SU-DHL-6 (cell line): ENCODE measurements around the gene LMX1A.

Source experiments
- H2AFZ ChIP-seq: fragments of 200-600 bp; sonication (generic); 2 replicates; pipeline ENCODE4 v1.6.1; 2014; ENCODE audit warnings: low read depth, mild to moderate bottlenecking, moderate library complexity, mixed read lengths, antibody characterized with exemption, low read length; ENCODE audit not compliant: severe bottlenecking
- H3F3A ChIP-seq: fragments of 200-600 bp; shearing (Covaris generic); 2 replicates; pipeline ENCODE4 v1.6.0; 2016; ENCODE audit warnings: antibody characterized with exemption, mild to moderate bottlenecking; ENCODE audit not compliant: insufficient read depth
- H3K27ac ChIP-seq: fragments of 200-600 bp; sonication (generic); 2 replicates; pipeline ENCODE4 v1.5.1; 2016; ENCODE audit warnings: low read depth, mild to moderate bottlenecking, low read length, moderate library complexity, mixed read lengths
- H3K27me3 ChIP-seq: fragments of 200-600 bp; sonication (generic), shearing (Covaris generic); 2 replicates; pipeline ENCODE4 v1.6.0; 2014; ENCODE audit warnings: mild to moderate bottlenecking, low read length
- H3K36me3 ChIP-seq: fragments of 200-600 bp; sonication (generic); 2 replicates; pipeline ENCODE4 v1.6.1; 2014; ENCODE audit warnings: mild to moderate bottlenecking, low read length, mixed read lengths
- H3K4me2 ChIP-seq: fragments of 300-600, 200-600 bp; shearing (Covaris generic), sonication (generic); 2 replicates; pipeline ENCODE4 v1.6.0; 2014; ENCODE audit warnings: low read length, low read depth, mild to moderate bottlenecking; ENCODE audit not compliant: poor library complexity, severe bottlenecking
- H3K4me3 ChIP-seq: fragments of 200-600 bp; sonication (generic); 2 replicates; pipeline ENCODE4 v1.5.1; 2014; ENCODE audit warnings: antibody characterized with exemption, low read length, mild to moderate bottlenecking, mixed read lengths; ENCODE audit not compliant: insufficient read depth, poor library complexity, severe bottlenecking
- H3K79me2 ChIP-seq: fragments of 200-600 bp; sonication (generic); 2 replicates; pipeline ENCODE4 v1.6.1; 2014; ENCODE audit warnings: mild to moderate bottlenecking, low read length, moderate library complexity; ENCODE audit not compliant: insufficient read depth
- H3K9ac ChIP-seq: fragments of 200-600 bp; sonication (generic); 2 replicates; pipeline ENCODE4 v1.7.0; 2014; ENCODE audit warnings: mild to moderate bottlenecking, low read length
- H3K9me2 ChIP-seq: fragments of 200-600 bp; sonication (generic); replicated peaks from 2 replicates; pipeline ENCODE4 v1.6.1; 2014; ENCODE audit warnings: low read length; ENCODE audit not compliant: insufficient read depth
- H3K9me3 ChIP-seq: fragments of 200-600 bp; sonication (generic); 2 replicates; pipeline ENCODE4 v1.6.1; 2014; ENCODE audit warnings: low read length, mixed read lengths; ENCODE audit not compliant: insufficient read depth
- H4K20me1 ChIP-seq: fragments of 200-600 bp; sonication (generic); 2 replicates; pipeline ENCODE4 v1.6.1; 2014; ENCODE audit warnings: low read depth, mild to moderate bottlenecking, antibody characterized with exemption, low read length, moderate library complexity, mixed read lengths
- CTCF ChIP-seq: fragments of 200-600 bp; sonication (generic); IDR thresholded peaks from one replicate; pipeline ENCODE4 v1.5.1; 2017; ENCODE audit warnings: antibody characterized with exemption, mild to moderate bottlenecking, low read length, moderate library complexity; ENCODE audit not compliant: insufficient read depth, poor library complexity, severe bottlenecking
- EZH2phosphoT487 ChIP-seq: fragments of 200-600 bp; sonication (generic), shearing (Covaris generic); conservative IDR thresholded peaks from 2 replicates; pipeline ENCODE4 v1.6.1; 2018; ENCODE audit warnings: mild to moderate bottlenecking, antibody characterized with exemption, low read length, moderate library complexity, mixed read lengths

LMX1A gene

GRCh38 chr1:165397944-165398343 lies 41.4 kb upstream of the LMX1A start:
- no peaks in the 10 kb centered on the region for H3K9me3 ChIP-seq
- H3F3A ChIP-seq, result no peaks in the 10 kb centered on the region
- no peaks in the 10 kb centered on the region for H3K36me3 ChIP-seq
- H3K9me2 ChIP-seq, result no peaks in the 10 kb centered on the region
- TF ChIP-seq CTCF (no peak), EZH2phosphoT487 (no peak)
- H4K20me1 ChIP-seq, result peaks cover 5% of the 10 kb centered on the region; the same call in 1 of the 2 replicates
- no peak overlapping the region for H2AFZ ChIP-seq
- no peaks in the 10 kb centered on the region for H3K79me2 ChIP-seq
- H3K9ac ChIP-seq, result no peak overlapping the region
- no peak overlapping the region for H3K4me3 ChIP-seq
- H3K27ac ChIP-seq, result no peak overlapping the region
- H3K4me2 ChIP-seq, result no peak overlapping the region
- no peaks in the 10 kb centered on the region for H3K27me3 ChIP-seq

GRCh38 chr1:165395901-165396300 lies 39.4 kb upstream of the LMX1A start:
- Histone ChIP-seq H3K36me3 (no peaks in the 10 kb centered on the region), H3K27me3 (no peaks in the 10 kb centered on the region)

GRCh38 chr1:165395478-165395877 lies 39.0 kb upstream of the LMX1A start:
- Histone ChIP-seq H3K4me2 (no peak overlapping the region), H4K20me1 (peaks cover 5% of the 10 kb centered on the region; the same call in 1 of the 2 replicates), H3K27ac (no peak overlapping the region), H3K4me3 (no peak overlapping the region), H3K9ac (no peak overlapping the region), H3K9me3 (no peaks in the 10 kb centered on the region), H3F3A (no peaks in the 10 kb centered on the region), H2AFZ (no peak overlapping the region), H3K9me2 (no peaks in the 10 kb centered on the region), H3K79me2 (no peaks in the 10 kb centered on the region), H3K27me3 (no peaks in the 10 kb centered on the region), H3K36me3 (no peaks in the 10 kb centered on the region)
- TF ChIP-seq EZH2phosphoT487 (no peak), CTCF (no peak)

More at GRCh38 chr1:165395901-165396300, 39.4 kb upstream of the LMX1A start:
- H3K9me3 ChIP-seq, result no peaks in the 10 kb centered on the region
- H3K27ac ChIP-seq, result no peak overlapping the region
- H3K4me3 ChIP-seq, result no peak overlapping the region
- no peaks in the 10 kb centered on the region for H3K9me2 ChIP-seq
- H3K79me2 ChIP-seq, result no peaks in the 10 kb centered on the region
- no peak overlapping the region for H3K4me2 ChIP-seq
- no peaks in the 10 kb centered on the region for H3F3A ChIP-seq
- H3K9ac ChIP-seq, result no peak overlapping the region
- H2AFZ ChIP-seq, result no peak overlapping the region
- no peak for TF ChIP-seq EZH2phosphoT487
- no peak for TF ChIP-seq CTCF
- peaks cover 5% of the 10 kb centered on the region; the same call in 1 of the 2 replicates for H4K20me1 ChIP-seq
